K562 (cell line): Measurements from ENCODE around the gene MLF1. TPM values are rescaled to one million over a fixed set of nuclear protein-coding genes. Genes with fewer than 3 reads are reported as not detected.
A peak's percentile ranks its signal among the peaks of the same experiment; 100 is the strongest.

ENCODE experiments used
- ESRRB ChIP-seq: fragments of 250-450 bp; sonication (Bioruptor Pico); IDR thresholded peaks from 2 replicates; pipeline ENCODE4 v1.5.0; 2020; ENCODE audit warnings: mild to moderate bottlenecking, moderate library complexity, borderline replicate concordance
- GTF2A2 ChIP-seq: IDR thresholded peaks from 2 replicates; pipeline ENCODE4 v1.6.1; 2016; ENCODE audit warnings: mild to moderate bottlenecking, missing genetic modification characterization, missing compliant biosample characterization
- HIVEP1 ChIP-seq: fragments of 250-450 bp; sonication (Bioruptor Pico); IDR thresholded peaks from 2 replicates; pipeline ENCODE4 v1.4.0; 2020; ENCODE audit warnings: mild to moderate bottlenecking
- KDM1A ChIP-seq, 2 experiments: fragments of 450-650 bp; IDR thresholded peaks; 2 replicates each; pipeline ENCODE4 v1.6.1; 2016; ENCODE audit warnings: mild to moderate bottlenecking in 2 of 2
- MEF2A ChIP-seq: IDR thresholded peaks from 2 replicates; pipeline ENCODE4 v1.6.1; 2011; ENCODE audit warnings: low read depth, mild to moderate bottlenecking, low read length, moderate library complexity; ENCODE audit not compliant: control insufficient read depth
- RBM14 ChIP-seq: fragments of 200-400 bp; formaldehyde crosslinking; IDR thresholded peaks from 2 replicates; pipeline ENCODE4 v1.6.1; 2018; ENCODE audit warnings: low read depth, mild to moderate bottlenecking, low read length, moderate library complexity, borderline replicate concordance; ENCODE audit not compliant: insufficient read depth
- RFX5 ChIP-seq: IDR thresholded peaks from 2 replicates; pipeline ENCODE4 v1.6.1; 2011; ENCODE audit warnings: low read depth, mild to moderate bottlenecking, improper control_type of control experiment, low read length
- SMARCA4 ChIP-seq: fragments of 450-650 bp; IDR thresholded peaks from 2 replicates; pipeline ENCODE4 v1.6.1; 2016
- SRF ChIP-seq, 2 experiments: fragments of 250-450, 450-650 bp in 1 of 2; sonication (Bioruptor Pico) in 1 of 2; sonication (generic) in 1 of 2; formaldehyde crosslinking; IDR thresholded peaks; 2 replicates each; pipeline versions ENCODE4 v1.5.0 to v1.5.1; 2020 to 2022; ENCODE audit warnings: mild to moderate bottlenecking in 1 of 2, missing genetic modification reagents in 1 of 2
- TBL1XR1 ChIP-seq, 2 experiments: IDR thresholded peaks; 2 replicates each; pipeline ENCODE4 v1.6.1; 2012; ENCODE audit warnings: improper control_type of control experiment in 2 of 2, low read length in 2 of 2, mild to moderate bottlenecking in 1 of 2
- polyA plus RNA-seq, 8 experiments: library from polyadenylated mRNA; depleted of rRNA in 4 of 8; stranded (reverse) in 5 of 8; unstranded in 3 of 8; fragments of >200 nt; fragmentation: Nextera tagmentation in 2 of 8; fragmentation: Illumina TruSeq in 1 of 8; extraction: Ambion mirVana in 2 of 8; extraction: Trizol in 1 of 8; gene quantifications; 2 replicates each; pipeline versions ENCODE4 v1.2.1 to v1.2.3, GENCODE V29; 2011 to 2014; ENCODE audit warnings: inconsistent platforms in 1 of 8, missing spikeins in 1 of 8
- total RNA-seq, 7 experiments: library from RNA; depleted of rRNA in 6 of 7; stranded (reverse); fragments of >200 nt in 6 of 7; fragmentation: Illumina TruSeq in 2 of 7; extraction: Trizol in 2 of 7; gene quantifications; 2 replicates each; pipeline versions ENCODE4 v1.2.1 to v1.2.3, GENCODE V29; 2011 to 2021; ENCODE audit warnings: low replicate concordance in 1 of 7
- TF ChIP-seq, protein P1 (sequence below): fragments of 450-650 bp; IDR thresholded peaks from 2 replicates; pipeline ENCODE4 v1.6.1; 2018; ENCODE audit not compliant: partially characterized antibody
- TF ChIP-seq, protein P2 (sequence below): sonication (generic); formaldehyde crosslinking; IDR thresholded peaks from 2 replicates; pipeline ENCODE4 v1.8.0; 2023; ENCODE audit warnings: mild to moderate bottlenecking, missing genetic modification reagents
- TF ChIP-seq, protein P3 (sequence below): sonication (generic); formaldehyde crosslinking; IDR thresholded peaks from 2 replicates; pipeline ENCODE4 v1.8.0; 2022; ENCODE audit warnings: mild to moderate bottlenecking, low read depth, missing genetic modification reagents
- TF ChIP-seq, protein P4 (sequence below): fragments of 200-800 bp; sonication (Bioruptor generic); IDR thresholded peaks from 2 replicates; pipeline ENCODE4 v1.6.1; 2017; ENCODE audit warnings: missing genetic modification characterization, missing compliant biosample characterization
- TF ChIP-seq, protein P5 (sequence below): fragments of 450-650 bp; IDR thresholded peaks from 2 replicates; pipeline ENCODE4 v1.6.1; 2016; ENCODE audit warnings: missing biosample characterization, missing genetic modification characterization

The MLF1 gene
- total and polyA plus RNA-seq, 9 of the 15 experiments (the other 6 are each of a cell fraction or from before 2014, with no cell fraction given): 20.4 to 71.0 (median 27.1) TPM

DNA sequence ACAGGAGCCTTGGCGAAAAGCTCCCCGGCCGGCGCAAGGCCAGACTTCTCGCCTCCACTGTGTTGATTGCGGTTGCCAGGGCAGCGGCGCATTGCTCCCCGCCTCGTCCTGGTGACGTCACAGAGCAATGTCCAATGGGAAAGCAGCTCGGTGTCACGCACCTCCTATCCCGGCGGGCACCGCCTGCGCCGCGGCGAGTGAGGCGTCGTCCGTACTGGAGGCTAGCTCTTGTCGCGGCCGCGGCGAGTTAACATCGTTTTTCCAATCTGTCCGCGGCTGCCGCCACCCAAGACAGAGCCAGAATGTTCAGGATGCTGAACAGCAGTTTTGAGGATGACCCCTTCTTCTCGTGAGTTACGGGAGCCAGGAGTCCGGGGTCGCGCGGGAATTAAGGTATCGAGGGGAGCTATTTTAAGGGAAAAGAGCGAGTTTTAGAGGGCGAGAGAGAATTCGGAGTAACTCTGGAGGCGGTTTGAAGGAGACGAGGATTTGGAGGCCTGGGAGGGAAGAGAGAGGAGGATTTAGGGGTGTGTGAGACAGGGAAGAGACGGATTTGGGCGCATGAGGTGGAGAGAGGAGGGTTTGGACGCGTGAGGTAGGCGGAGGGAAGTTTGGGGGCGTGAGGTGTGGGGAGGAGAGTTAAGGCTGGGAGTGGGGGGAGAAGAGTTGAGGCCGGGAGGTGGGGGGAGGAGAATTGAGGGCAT lies at the start of gene MLF1 (continued):
- TF ChIP-seq TBL1XR1 (IDR thresholded peaks at IDR 0.05; ENCODE audit: low read length in 2 of 2) (peak in 1 of 2 experiments; percentile 65; a peak in 1 of 4 replicates), SMARCA4 (0 out of 2 replicates have a peak, but pooled peaks have one; percentile 42), MEF2A (no peak), KDM1A (IDR thresholded peaks at IDR 0.05) (no peak), ESRRB (CRISPR knock-in tag) (no peak), RFX5 (peak; percentile 74; the same call in 1 of the 2 replicates), HIVEP1 (no peak), RBM14 (no peak), SRF (CRISPR knock-in tag; IDR thresholded peaks at IDR 0.05) (peak in 1 of 2 experiments; percentile 47; a peak in 1 of 4 replicates), GTF2A2 (no peak)
- TF ChIP-seq, protein P1, sequence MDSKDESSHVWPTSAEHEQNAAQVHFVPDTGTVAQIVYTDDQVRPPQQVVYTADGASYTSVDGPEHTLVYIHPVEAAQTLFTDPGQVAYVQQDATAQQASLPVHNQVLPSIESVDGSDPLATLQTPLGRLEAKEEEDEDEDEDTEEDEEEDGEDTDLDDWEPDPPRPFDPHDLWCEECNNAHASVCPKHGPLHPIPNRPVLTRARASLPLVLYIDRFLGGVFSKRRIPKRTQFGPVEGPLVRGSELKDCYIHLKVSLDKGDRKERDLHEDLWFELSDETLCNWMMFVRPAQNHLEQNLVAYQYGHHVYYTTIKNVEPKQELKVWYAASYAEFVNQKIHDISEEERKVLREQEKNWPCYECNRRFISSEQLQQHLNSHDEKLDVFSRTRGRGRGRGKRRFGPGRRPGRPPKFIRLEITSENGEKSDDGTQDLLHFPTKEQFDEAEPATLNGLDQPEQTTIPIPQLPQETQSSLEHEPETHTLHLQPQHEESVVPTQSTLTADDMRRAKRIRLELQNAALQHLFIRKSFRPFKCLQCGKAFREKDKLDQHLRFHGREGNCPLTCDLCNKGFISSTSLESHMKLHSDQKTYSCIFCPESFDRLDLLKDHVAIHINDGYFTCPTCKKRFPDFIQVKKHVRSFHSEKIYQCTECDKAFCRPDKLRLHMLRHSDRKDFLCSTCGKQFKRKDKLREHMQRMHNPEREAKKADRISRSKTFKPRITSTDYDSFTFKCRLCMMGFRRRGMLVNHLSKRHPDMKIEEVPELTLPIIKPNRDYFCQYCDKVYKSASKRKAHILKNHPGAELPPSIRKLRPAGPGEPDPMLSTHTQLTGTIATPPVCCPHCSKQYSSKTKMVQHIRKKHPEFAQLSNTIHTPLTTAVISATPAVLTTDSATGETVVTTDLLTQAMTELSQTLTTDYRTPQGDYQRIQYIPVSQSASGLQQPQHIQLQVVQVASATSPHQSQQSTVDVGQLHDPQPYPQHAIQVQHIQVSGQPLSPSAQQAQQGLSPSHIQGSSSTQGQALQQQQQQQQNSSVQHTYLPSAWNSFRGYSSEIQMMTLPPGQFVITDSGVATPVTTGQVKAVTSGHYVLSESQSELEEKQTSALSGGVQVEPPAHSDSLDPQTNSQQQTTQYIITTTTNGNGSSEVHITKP: no peak
- TF ChIP-seq, protein P2, sequence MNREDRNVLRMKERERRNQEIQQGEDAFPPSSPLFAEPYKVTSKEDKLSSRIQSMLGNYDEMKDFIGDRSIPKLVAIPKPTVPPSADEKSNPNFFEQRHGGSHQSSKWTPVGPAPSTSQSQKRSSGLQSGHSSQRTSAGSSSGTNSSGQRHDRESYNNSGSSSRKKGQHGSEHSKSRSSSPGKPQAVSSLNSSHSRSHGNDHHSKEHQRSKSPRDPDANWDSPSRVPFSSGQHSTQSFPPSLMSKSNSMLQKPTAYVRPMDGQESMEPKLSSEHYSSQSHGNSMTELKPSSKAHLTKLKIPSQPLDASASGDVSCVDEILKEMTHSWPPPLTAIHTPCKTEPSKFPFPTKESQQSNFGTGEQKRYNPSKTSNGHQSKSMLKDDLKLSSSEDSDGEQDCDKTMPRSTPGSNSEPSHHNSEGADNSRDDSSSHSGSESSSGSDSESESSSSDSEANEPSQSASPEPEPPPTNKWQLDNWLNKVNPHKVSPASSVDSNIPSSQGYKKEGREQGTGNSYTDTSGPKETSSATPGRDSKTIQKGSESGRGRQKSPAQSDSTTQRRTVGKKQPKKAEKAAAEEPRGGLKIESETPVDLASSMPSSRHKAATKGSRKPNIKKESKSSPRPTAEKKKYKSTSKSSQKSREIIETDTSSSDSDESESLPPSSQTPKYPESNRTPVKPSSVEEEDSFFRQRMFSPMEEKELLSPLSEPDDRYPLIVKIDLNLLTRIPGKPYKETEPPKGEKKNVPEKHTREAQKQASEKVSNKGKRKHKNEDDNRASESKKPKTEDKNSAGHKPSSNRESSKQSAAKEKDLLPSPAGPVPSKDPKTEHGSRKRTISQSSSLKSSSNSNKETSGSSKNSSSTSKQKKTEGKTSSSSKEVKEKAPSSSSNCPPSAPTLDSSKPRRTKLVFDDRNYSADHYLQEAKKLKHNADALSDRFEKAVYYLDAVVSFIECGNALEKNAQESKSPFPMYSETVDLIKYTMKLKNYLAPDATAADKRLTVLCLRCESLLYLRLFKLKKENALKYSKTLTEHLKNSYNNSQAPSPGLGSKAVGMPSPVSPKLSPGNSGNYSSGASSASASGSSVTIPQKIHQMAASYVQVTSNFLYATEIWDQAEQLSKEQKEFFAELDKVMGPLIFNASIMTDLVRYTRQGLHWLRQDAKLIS (CRISPR knock-in tag): peak; percentile 78; the same call in 1 of the 2 replicates
- TF ChIP-seq, protein P3, sequence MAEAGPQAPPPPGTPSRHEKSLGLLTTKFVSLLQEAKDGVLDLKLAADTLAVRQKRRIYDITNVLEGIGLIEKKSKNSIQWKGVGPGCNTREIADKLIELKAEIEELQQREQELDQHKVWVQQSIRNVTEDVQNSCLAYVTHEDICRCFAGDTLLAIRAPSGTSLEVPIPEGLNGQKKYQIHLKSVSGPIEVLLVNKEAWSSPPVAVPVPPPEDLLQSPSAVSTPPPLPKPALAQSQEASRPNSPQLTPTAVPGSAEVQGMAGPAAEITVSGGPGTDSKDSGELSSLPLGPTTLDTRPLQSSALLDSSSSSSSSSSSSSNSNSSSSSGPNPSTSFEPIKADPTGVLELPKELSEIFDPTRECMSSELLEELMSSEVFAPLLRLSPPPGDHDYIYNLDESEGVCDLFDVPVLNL (CRISPR knock-in tag): peak; percentile 58; the same call in 1 of the 2 replicates
- TF ChIP-seq, protein P4, sequence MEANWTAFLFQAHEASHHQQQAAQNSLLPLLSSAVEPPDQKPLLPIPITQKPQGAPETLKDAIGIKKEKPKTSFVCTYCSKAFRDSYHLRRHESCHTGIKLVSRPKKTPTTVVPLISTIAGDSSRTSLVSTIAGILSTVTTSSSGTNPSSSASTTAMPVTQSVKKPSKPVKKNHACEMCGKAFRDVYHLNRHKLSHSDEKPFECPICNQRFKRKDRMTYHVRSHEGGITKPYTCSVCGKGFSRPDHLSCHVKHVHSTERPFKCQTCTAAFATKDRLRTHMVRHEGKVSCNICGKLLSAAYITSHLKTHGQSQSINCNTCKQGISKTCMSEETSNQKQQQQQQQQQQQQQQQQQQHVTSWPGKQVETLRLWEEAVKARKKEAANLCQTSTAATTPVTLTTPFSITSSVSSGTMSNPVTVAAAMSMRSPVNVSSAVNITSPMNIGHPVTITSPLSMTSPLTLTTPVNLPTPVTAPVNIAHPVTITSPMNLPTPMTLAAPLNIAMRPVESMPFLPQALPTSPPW (CRISPR knock-in tag): no peak
- TF ChIP-seq, protein P5, sequence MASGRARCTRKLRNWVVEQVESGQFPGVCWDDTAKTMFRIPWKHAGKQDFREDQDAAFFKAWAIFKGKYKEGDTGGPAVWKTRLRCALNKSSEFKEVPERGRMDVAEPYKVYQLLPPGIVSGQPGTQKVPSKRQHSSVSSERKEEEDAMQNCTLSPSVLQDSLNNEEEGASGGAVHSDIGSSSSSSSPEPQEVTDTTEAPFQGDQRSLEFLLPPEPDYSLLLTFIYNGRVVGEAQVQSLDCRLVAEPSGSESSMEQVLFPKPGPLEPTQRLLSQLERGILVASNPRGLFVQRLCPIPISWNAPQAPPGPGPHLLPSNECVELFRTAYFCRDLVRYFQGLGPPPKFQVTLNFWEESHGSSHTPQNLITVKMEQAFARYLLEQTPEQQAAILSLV (tag): no peak
